HG03066 (cell line): ENCODE results near the gene TCERG1L.

Experiments used
- ATAC-seq: cut with Tn5 transposase; IDR thresholded peaks from one replicate; pipeline ENCODE4 v1.9.1; 2021; ENCODE audit warnings: low read depth; ENCODE audit not compliant: unreplicated experiment

TCERG1L gene

DNA sequence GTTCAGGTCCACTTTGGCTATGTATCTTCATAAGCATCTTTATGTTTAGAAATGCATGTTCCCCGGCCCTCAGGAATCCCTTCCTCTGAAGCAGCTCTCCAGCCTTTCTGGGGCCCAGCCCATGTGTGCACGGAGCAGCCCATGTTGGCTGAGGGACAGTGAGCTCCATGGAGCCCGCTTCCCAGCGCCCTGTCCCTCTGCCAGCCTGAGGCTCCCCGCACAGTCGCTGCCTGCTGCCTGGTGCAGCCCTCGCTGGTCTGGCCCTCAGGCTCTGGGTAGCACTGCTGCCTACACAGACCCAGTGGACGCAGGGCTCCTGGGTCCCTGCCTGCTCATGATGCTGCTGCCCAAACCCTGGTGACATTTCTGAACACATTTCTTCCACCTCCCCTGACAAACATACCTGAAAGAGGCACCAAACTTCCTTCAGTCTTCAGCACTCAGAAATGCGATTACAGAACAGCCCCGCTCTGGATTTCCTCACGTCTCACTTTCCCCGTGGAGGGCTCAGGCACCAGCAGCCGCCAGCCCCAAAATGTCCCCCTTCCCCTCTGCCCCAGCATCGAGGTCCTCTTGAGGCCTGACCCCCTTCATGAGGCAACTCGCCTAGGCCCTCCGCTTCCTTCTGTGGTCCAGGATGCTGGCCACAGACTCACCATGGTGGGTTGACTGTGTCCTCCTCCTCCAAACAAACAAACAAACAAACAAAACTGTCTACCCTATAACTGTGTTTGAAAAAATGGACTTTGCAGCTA lies 5.0 kb upstream of the TCERG1L start:
- ATAC-seq: no peak

DNA sequence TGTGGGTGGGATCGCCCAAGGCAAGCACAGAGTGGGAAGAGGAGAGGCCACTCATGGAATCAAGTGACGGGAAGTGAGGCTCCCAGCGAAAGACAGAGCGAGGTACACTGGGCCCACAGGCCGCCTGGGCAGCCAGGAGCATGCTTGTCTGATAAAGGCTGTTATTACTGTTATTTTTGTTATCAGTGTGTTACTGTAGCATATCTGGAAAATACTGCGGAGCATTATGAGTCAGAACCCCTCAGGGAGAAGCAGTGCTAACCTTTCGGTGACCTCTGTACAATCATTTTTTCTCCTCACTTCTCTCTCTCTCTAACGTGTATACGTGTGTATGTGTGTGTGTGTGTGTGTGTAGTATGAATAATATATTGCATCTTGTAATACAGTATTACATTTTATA lies 3.8 kb upstream of the TCERG1L start:
- ATAC-seq: no peak

DNA sequence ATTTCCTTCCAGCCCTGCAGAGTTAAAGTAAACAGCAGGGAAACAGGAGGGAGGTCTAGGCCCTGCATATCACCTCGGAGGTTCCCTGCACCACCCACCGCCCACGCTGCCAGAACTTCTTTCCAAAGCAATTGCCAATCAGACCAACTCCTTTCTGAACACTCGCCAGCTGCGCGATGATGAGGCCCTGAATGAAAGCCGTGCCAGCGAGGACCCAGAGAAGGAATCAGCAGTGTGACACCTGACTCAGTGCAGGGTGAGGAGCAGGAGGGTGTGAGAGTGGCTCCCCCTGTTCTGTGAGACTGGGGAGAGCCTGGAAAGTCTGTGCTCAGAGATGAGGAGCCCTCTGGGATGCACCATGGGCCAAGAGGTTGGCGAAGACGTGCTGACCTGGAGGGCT lies 3.3 kb upstream of the TCERG1L start:
- ATAC-seq: no peak

DNA sequence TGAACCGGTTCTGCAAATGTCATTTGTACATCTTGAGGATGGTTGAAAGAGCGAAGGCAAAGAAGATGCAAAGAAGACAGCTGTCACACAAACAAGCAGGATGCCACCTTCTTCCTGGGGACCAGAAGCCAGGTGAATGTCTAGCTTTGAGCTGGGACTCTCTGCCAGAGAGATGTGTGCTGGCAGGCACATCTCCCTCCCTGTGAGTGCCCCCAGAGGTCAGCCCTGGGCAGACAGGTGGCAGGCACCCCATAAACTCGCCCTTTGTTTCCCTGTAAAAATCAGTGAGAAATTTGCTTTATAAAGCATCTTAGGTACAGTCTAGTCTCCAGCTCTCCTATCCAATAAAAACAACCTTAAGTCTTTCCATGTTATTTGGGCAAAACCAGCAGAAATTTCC lies 2.6 kb upstream of the TCERG1L start:
- no peak for ATAC-seq

DNA sequence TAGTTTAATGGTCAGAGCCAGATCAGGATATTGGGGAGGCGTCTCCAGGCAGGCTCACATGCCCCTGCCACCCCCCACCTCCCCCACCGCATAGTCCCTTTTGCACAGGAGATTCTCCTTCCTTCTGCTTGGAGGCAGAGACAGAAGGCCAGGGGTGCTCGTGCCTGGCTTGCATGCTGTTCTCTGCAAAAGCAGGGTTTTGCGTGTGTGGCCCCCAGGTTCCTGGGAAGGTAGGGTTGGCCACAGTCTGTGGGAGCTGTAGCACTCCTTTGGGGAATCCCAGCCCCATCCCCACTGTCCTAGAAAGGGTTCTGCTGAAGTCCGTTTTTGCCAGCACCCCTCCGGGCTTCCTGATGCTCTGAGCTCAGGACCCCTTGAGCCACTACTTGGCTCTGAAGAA lies 1.9 kb upstream of the TCERG1L start:
- ATAC-seq: no peak

DNA sequence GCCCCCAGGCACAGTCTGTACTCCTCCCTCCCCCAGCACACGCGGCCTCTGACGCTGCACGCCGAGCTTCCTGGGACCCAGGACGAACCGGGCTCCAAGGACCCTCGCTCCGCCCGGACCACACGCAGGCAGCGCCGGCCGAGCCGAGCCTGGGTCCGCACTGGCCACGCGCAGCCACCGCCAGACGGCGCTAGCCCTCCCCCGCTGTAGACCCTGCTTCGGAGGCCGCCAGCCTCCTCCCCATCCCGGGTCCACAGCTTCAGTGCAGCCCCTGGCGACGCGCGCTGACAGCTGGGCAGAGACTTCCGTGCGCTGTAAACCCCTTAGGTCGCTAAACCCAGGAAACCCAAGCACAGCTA lies 936 bp upstream of the TCERG1L start:
- ATAC-seq: no peak

DNA sequence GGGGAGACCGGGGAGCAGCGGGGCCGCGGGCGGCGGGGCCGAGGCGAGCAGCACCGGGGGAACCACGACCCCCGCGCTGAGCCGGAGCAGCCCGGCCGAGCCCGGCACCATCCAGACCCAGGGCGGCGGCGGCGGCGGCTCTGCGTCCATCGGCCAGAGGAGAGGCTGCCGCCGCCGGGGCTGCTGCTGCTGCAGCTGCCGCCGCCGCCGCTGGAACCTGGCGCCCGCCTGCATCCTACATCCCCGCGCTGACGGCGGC lies 190 bp downstream of the TCERG1L start:
- ATAC-seq: no peak

DNA sequence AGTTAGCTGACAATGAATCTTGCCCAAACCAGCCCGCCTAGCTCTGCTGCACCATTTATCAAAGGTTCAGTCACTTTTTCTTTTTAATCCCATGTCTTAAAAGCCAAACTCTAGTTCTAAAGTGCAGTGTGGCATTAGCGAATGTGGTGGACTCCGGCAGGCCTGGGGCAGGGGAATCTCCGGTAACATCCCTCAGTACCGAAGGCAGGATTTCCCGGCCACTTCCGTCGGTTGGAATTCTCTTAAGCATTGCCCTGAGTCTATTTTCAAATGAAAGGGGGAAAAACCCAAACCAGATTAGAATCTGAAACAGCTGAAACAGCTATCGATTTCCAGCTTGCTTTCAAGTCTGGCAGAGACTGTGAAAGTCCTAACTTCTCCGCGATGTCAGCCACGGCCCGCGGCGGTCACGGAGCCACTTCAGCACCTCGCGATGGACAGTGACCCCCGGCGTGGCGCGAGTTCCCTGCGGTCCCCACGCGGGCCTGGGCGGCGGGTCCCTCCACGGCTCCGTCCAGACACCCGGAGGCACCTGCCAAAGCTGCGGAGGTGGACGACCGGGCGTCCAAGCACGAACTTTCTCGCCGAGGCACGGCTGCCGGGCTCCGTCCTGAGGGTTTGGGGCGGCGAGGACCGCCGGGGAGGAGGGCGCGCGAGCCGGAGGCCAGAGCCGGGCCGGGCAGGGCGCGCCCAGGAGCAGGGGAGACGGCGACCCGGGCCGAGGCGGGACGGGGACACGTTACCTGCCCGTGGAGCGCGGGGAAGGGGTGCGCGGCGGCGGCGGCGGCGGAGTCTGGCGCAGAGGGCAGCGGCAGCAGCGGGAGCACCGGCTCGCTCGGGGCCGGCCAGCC lies 745 bp downstream of the TCERG1L start:
- no peak for ATAC-seq

DNA sequence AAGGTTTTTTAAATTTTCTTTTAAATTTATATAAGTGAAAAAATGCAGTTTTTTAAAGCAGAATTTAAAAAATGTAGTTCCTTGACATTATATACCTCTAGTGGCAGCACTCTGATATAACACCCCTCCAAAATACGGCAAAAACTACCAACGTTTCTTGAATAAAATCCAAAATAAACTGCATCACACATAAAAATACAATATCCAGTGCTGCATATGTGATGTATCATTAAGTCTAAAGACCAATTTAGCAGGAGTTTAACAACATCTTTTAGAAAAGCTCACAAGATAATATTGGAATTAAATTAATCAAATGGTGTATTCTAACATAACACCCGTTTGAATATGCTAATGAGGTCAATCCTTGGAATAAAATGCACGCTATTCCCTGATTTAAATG lies 1.4 kb downstream of the TCERG1L start:
- no peak for ATAC-seq

DNA sequence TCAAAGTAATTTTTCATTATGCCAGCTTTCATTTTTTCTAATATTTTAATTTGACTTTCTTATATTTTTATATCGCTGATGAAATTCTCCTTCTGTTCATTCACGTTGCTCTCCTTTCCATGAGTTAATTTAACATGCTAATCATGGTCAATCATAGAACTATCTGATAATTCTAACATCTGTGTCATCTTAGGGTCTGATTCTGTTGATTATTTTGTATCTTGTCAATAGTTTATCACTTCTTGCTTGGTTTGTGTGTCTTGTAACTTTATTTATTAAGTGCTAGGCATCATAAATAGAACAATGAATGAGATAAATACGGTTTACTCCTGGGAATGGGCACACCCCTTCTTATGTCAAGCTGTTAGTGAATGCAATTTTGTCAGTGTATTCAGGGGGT lies 11.0 kb downstream of the TCERG1L start:
- ATAC-seq: no peak

DNA sequence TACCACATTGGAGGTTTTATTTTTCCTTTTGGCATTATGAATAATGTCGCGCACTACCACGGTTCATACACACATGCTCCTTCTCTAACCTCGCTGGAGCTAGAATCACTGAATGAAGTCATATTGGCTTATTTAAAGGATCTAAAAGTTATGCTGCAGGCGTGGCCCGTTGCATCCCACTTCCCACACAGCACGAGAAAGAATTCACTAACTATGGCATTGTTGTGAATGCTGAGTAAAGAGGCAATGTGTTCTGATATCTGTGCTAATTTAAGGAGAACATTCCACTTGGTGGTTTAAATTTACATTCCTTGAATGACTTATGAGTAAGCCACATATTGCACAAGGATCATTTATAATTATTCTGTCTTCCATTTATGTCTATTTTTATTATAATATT lies 20.7 kb downstream of the TCERG1L start:
- no peak for ATAC-seq

DNA sequence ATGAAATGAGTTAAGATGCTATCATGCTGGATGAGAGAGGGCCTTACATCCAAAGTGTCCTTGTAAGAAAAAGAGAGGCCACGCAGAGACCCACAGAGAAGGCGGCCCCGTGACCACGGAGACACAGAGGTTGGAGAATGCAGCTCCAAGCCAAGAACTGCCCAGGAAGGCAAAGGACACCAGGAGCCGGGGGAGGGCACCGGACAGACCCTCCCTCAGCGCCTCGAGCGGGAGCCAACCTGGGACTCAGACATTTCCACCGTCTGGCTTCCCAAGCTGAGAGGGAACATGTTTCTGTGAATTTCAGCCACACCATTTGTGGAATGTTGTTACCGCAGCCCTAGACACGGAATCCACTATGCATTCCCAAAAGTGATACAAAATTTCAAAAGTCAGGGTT lies 22.9 kb downstream of the TCERG1L start:
- ATAC-seq: no peak

DNA sequence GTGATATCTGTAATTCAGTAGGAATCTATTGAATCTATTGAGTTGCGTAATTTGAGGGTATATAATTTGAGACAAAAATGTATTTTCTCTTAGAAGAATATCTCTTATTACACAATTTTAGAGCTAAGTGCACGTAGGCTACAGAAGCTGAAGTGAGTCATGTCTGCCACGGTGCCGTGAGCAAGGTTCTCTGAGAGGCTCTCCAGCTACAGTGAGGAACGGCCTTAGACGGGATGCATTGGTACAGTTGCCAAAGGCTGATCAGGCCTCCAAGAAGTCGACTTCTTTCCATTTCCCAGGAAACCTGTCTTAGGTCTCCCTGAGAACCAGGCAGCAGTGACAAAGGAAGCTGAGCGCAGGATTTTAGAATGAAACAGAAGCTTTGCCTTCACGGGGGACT lies 28.6 kb downstream of the TCERG1L start:
- no peak for ATAC-seq

DNA sequence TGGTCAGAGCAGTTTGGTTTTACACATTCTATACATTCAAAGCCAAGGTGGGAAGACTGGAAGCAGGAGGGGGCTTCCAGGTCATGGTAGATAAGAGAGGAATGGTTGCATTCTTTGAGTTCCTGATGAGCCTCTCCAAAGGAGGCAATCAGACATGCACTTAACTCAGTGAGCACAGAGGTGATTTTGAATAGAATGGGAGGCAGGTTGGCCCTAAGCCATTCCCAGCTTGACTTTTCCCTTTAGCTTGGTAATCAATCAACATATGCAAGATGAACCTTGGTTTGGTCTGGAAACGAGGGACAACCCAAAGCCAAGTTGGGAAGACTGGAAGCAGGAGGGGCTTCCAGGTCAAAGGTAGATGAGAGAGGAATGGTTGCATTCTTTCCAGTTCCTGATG lies 31.4 kb downstream of the TCERG1L start:
- no peak for ATAC-seq

DNA sequence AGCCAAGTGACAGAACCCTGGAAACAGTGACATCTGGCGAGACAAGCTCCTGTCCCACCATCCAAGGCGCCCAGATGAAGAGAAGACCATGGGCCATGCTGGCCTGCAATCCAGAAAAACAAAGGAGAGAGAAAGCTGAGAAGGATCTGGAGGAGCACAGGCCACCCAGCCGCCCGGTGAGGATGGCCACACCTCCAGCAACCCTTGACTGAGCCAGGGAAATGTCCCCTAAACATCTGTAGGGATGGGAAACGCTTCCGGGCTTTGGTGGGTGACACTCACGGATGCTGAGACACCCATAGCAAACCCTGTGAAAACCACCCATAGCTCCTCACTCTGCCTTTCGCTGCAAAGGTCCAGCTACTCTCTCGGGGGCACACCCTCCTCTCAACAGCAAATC lies 32.0 kb downstream of the TCERG1L start:
- ATAC-seq: no peak

DNA sequence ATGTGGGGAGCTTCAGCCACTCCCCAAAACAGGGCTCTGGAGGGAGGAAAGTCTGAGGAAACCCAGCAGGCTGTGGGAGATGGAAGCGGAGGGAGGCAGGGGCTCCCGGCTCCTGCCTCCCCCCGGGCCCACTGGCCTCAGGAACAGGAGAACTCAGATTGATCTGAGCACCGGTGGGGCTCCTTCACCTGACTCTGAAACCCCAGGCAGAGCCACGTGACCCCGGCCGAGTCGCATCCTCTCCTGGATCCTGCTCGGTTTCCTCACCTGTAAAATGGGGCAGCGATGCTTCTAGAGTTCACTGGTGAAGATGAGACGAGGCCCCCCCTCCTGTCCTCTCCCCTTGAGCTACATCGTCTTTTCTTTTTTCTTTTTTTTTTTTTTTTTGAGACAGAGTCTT lies 33.6 kb downstream of the TCERG1L start:
- no peak for ATAC-seq

DNA sequence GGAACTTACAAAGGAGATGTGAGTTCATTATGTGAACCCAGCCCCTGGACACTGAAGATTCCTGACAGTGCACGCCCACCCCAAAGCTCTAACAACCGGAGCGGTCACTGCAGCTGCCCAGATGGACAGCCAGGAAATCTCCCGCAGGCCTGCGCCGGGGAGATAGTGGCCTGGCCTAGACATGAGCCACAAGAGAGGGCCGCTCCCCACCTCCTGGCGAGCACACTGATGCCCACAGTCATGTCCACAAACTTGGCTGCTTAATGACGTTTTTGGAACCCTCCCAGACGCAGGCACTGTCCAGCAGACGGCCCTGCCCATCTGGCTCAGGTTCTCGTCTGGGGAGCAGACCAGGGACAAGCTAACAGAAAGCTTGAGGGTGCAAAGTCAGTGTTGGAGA lies 34.2 kb downstream of the TCERG1L start:
- no peak for ATAC-seq

DNA sequence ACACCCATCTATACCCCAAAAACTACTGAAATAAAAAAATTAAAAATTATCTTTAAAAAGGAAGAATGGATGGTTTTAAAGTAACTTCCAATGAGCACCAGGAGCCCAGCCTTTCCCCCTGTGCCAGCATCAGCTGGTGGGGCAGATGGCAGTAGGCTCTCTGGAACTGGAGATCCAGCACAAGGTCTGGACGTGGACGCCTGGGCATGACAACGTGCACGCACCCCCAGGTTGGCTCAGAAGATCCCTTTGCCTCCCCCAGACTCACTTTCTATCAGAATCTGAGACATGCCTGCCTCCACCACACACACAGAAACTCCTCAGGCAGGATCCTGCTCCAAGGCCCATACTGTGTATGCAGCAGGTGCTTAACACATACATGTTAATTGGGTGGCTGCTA lies 35.8 kb downstream of the TCERG1L start:
- no peak for ATAC-seq

DNA sequence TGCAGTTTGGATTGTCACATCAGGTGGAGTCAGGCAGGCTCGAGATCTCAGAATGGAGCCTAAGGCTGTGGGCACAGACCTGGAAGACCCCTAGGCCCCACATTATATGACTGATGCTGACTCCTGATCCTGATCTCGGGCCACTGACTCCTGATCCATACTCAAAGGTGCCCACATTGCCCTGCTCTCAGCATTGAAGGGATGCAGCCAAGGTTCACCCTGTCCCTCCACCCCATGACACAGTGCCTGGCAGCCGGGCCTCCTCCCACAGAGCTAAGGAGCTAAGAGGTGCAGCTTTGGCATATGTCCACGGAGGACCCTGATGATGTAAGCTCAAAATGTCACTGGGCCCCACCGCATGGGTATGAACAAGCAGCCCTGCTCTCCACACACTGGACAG lies 36.6 kb downstream of the TCERG1L start:
- no peak for ATAC-seq

DNA sequence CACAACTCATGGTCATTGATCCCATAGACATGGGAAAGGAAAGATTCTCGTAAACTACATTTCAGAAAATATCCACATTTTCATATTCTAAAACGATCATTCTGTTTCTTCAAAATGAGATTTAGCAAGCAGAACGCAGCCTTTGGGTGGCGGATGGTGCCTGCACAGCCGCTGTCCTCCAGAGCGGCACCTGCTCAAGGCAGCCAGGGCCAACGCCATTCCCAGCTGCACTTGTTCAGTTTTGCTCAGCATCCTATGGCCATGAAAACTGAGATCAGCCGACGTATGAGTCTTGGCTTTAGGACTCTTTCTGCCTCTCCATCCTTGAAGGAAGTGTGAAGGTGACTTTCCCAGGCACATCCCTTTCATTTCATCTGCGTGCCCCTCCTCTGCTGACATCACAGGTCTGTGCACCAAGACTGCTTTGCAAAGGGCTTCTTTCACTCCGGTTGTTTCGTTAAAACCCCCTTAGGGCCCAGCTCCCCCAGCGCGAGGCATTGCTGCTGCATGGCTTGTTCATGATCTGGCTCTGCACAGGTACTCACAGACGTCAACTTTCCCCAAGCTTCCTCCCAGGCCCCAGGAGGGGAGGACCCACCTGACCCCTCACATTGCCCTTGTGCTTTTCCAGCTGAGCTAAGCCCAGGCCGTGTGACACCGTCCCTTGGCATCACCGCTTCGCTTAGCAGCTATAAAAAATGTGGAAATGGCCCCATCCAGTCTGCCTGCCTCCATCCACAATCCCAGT lies 37.2 kb downstream of the TCERG1L start:
- no peak for ATAC-seq

DNA sequence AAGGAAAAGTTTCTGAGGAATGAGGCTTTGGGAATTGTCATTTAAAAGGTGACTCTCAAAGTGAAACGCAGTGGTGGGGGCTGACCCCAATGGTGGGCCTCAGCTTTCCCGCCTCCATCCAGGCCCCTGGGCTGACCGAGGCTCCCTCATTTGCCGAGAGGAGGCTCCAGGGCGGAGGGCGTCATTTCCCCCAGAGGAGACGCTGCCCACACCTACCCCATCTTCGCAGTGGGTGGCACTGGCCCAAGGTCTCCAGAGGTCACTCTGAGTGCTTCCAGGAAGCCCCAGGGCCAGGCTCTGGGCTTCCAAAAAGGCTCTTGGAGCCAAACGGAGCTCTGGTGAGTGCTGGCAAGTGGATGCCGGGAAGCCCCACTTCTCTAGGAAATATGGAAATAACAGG lies 38.0 kb downstream of the TCERG1L start:
- ATAC-seq: no peak

DNA sequence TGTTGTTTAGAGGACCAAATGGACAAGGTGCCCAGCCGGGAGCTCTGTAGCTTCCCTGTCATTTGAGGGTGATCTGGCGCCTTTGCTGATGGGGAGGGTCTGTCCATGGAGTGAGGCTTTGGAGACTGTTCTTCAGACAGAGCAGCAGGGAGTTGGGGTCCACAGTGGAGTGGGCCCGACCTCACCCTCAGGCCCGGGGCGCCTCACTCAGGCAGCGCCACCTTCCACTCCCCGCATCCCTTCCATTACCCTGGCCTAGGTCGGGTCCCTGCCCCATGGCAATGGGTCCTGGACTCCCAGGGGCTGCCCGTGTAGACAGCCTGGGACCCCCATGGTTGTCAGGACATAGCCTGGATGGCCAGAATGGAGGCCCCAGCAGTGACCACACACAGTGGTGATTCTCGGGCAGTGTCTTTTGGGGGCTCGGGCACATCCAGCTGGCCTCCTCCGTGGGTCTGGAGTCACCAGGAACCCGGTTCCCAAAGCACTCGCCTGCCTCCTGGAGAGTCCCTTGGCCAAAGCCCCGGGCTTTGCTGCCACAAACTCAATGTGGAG lies 38.5 kb downstream of the TCERG1L start:
- no peak for ATAC-seq
